Measurements from ENCODE around the gene ZRANB3.

- TF ChIP-seq EZH2 (IDR thresholded peaks at IDR 0.05; ENCODE audit: insufficient read depth, low read length): no peak
- TF ChIP-seq CTCF (IDR thresholded peaks at IDR 0.05; ENCODE audit: insufficient read depth, low read depth, low read length): no peak
Observed at GRCh38 chr2:135456431-135456830, 74.6 kb downstream of the ZRANB3 start.
